Renal pelvis (tissue), 12 donors: ENCODE measurements around the gene KRTAP10-7. TPM values are rescaled to one million over a fixed set of nuclear protein-coding genes. Genes with fewer than 3 reads are reported as not detected.
"Not testable (repeated sequence)": the region's sequence is repeated elsewhere in the genome, so short reads cannot be mapped to it uniquely, and the experiment has no call there.

Source experiments
- DNase-seq: peaks from one replicate; pipeline ENCODE4 v3.0.0-alpha.2; 2013
- long read RNA-seq, 16 experiments: transcript quantifications; one replicate each; lab custom pipeline, GENCODE V29; 2026
- polyA plus RNA-seq, 3 donors: library from polyadenylated mRNA; unstranded; fragments of 120-200 nt; gene quantifications; one replicate each; pipeline ENCODE4 v1.2.1, GENCODE V29; 2013; ENCODE audit not compliant: insufficient read length in 3 of 3

KRTAP10-7 gene
- not detected for polyA plus RNA-seq
- long read RNA-seq, donor 1 = 0 reads
- long read RNA-seq, donor 2 = 0 reads
- long read RNA-seq, donor 3 = 0 reads
- long read RNA-seq, donor 4 = 0 reads
- long read RNA-seq, donor 5 = 0 reads
- long read RNA-seq, donor 6 = 0 reads
- long read RNA-seq, donor 7 = 0 reads
- long read RNA-seq, donor 8 = 0 reads
- long read RNA-seq, donor 9 = 0 reads
- long read RNA-seq, donor 10 = 0 reads
- long read RNA-seq, donor 11, partial matches to known transcripts = 0 of 1 reads
- long read RNA-seq, donor 11, other reads (novel, unspliced or antisense) = 0 of 1 reads
- long read RNA-seq, donor 12 = 0 reads
- long read RNA-seq, donor 13 = 0 reads
- long read RNA-seq, donor 14 = 0 reads
- long read RNA-seq, donor 15 = 0 reads
- long read RNA-seq, donor 16 = 0 reads

DNA sequence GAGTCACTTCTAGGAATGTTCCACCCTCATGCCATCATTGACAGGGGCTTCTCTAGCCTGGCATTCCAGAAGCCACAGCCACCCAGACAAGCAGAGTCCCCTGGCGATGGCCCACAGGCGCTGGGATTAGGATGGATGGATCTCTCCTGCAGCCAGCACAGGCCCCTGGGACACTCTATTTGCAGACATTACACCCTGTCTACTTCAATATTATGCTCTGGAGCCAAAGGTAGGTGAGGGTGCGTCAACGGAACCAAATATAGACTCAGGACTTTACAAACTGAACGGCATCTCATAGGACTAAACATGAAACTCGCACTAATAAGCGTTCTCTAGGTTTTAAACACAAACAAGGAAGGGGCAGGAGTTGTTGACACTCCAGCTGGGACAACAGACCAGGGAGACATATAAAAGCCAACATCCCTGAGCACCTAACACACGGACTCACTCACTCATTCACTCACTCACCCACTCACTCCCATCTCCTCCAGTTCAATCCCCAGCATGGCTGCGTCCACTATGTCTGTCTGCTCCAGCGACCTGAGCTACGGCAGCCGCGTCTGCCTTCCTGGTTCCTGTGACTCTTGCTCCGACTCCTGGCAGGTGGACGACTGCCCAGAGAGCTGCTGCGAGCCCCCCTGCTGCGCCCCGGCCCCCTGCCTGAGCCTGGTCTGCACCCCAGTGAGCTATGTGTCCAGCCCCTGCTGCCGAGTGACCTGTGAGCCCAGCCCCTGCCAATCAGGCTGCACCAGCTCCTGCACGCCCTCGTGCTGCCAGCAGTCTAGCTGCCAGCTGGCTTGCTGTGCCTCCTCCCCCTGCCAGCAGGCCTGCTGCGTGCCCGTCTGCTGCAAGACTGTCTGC is at the start of gene KRTAP10-7:
TSS of gene KRTAP10-7 (plus strand) at position 480 of the 861 bp plus-strand sequence. CDS start at position 505, 25 bp downstream.
- not testable (repeated sequence) for DNase-seq

DNA sequence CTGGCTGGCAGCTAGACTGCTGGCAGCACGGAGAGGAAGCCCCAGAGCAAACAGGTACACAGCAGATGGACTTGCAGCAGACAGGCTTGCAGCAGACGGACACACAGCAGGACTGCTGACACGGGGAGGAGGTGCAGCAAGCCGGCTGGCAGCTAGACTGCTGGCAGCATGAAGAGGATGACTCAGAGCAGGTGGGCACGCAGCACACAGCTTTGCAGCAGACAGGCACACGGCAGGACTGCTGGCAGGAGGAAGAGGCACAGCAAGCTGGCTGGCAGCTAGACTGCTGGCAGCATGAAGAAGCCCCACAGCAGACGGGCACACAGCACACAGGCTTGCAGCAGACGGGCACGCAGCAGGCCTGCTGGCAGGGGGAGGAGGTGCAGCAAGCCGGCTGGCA is 49.6 kb upstream of the KRTAP10-7 start:
- DNase-seq = no peak

DNA sequence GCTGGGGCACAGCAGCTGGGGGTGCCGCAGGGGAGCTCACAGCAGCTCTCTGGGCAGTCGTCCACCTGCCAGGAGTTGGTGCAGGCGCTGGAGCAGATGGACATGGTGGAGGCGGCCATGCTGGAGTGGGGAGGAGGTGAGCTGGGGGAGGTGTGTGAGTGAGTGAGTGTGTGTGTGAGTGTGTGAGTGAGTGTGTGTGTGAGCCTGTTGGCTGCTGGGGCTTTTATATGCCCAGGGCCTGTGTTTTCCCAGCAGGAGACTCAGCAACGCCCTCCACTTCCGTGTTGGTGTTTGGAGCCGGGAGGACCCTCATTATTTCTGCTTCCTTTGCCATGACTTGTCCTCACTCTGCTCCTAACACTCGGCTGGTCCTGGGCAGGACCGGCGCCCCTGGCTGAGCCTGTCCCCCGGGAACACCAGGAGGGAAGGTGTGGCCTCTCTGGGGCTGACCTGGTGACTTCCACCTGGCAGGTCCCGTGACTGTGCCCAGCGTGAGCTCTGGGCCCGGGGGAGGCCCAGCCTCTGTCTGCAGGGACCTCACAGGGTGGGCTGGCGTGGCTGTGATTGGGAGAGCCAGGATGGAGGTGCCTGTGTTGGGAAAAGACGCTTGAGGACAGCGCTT is 48.9 kb upstream of the KRTAP10-7 start, which contains the start of gene KRTAP10-2:
TSS of gene KRTAP10-2 (minus strand) at position 166 of the 622 bp plus-strand sequence. CDS start at position 119, 47 bp downstream.
- DNase-seq = no peak

- no peak for DNase-seq
Measured at GRCh38 chr21:44552136-44552535, 48.3 kb upstream of the KRTAP10-7 start.

GRCh38 chr21:44552681-44553080 is 47.7 kb upstream of the KRTAP10-7 start:
- DNase-seq = no peak

GRCh38 chr21:44555200-44555875 is 45.1 kb upstream of the KRTAP10-7 start:
- DNase-seq = no peak

GRCh38 chr21:44556879-44557278 is 43.5 kb upstream of the KRTAP10-7 start:
- no peak for DNase-seq

GRCh38 chr21:44557491-44558328 is 42.7 kb upstream of the KRTAP10-7 start:
- DNase-seq = no peak

DNA sequence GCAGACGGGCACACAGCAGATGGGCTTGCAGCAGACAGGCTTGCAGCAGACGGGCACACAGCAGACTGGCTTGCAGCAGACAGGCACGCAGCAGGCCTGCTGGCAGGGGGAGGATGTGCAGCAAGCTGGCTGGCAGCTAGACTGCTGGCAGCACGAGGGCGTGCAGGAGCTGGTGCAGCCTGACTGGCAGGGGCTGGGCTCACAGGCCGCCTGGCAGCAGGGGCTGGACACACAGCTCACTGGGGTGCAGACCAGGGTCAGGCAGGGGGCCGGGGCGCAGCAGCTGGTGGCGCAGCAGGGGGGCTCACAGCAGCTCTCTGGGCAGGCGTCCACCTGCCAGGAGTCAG is 42.1 kb upstream of the KRTAP10-7 start:
- not testable (repeated sequence) for DNase-seq

DNA sequence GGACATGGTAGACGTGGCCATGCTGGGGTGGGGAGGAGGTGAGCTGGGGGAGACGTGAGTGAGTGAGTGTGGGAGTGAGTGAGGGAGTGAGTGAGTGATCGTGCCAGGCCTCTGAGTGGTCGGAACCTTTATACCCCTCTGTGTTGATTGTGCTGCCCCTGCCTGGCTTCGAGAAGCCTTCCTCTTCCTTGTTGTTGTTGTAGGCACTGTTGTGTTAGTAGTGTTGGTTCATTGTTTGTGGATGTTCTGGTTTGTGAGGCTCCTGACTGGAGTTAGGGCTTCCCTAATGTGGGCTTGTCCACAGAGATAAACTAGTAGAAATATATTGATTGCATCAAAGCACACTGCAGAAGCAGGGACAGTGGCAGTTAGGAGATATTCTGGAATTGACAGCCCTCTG is 41.7 kb upstream of the KRTAP10-7 start, which contains the start of gene KRTAP10-3:
TSS of gene KRTAP10-3 (minus strand) at position 101 of the 400 bp plus-strand sequence. CDS start at position 21, 80 bp downstream.
- no peak for DNase-seq

- no peak for DNase-seq
Measured at GRCh38 chr21:44564099-44564498, 36.3 kb upstream of the KRTAP10-7 start.

DNA sequence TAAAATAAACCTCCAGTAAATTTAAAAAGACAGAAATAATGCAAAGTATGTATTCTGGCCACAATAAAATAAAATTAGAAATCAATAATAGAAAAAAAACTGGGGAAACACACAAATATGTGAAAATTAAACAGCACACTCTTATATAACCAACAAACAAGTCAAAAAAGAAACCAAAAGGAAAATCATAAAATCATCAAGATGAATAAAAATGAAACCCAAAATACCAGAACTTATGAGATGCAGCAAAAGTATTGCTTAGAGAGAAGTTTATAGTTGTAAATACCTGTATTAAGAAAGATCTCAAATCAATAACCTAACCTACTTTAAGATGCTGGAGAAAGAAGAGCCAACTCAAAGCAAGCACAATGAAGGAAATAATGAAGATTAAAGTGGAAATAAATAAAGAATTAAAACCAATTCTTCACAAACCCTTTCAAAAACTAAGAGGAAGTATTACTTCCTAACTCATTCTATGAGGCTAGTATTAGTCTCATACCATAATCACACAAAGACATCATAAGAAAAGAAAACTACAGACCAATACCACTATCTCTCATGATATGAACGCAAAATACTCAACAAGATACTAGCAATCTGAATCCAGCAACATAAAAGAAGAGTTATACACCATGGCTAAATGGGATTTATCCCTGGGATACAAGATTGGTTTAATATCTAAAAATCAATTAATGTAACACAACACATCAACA is 35.4 kb upstream of the KRTAP10-7 start:
- DNase-seq = no peak

DNA sequence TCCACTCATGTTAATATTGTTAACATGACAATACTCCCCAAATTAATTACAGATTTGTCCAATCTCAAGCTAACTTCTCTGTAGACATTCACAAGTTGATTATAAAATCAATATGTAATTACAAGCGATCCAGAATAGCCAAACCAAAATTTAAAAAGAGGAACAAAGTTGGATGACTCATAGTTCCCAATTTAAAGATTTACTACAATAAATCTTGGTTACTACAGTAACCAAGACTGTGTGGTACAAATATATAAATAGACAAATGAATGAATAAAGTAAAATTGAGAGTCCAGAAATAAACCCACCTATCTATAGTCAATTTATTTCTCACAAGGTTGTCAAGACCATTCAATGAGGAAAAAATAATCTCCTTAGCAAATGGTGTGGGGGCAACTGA is 34.0 kb upstream of the KRTAP10-7 start:
- no peak for DNase-seq

DNA sequence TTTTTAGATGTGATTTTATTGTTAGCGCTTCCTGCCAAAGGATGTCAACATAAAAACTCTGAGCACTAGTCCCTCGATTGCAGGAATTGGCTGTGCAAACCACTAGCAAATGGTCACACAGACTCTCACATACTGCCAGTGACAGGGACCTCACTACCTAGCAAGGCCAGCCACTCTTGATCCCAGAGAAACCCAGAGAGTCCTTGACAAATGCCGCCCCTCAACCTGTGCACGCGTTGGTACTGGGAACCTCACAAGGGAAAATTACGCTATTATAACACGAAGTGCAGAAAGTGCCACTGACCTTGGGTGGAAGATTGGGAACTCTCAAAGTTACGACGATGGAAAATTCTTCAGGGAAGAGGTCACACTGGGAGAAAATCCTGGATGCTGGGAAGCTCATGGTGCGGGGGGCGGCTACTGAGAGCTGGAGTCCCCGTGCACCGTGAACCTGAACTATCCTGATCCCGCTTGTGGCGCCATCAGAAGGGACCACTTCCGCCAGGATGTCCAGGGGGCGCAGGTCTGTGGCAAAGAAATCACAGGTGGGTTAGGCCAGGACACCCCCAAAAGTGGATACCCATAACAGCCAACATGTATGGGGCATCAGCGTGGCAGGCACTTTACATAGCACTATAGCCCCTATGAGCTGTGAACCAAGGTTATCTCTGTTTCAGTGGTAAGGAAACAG is 32.8 kb upstream of the KRTAP10-7 start:
- DNase-seq = no peak

GRCh38 chr21:44568261-44568660 is 32.1 kb upstream of the KRTAP10-7 start:
- DNase-seq = no peak

GRCh38 chr21:44568667-44569556 is 31.5 kb upstream of the KRTAP10-7 start:
- DNase-seq = no peak

- DNase-seq = no peak
Measured at GRCh38 chr21:44569861-44570517, 30.4 kb upstream of the KRTAP10-7 start.

DNA sequence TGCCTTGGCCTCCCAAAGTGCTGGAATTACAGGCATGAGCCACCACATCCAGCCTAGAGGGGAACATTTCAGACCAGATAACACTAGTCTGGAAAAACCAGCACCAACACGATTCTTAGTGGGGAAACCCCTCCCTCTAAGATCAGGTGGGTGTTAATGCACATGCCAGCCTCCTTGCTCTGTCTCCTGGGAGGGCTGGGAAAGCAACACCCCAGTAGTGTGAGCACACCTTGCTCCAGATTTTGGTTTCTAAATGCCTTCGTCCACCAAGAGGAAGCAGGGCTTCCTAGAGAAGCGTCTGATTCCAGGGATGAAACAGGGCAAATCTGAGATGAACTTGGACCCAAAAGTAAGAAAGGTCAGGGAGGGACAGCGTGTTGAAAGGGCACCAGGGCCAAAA is 29.1 kb upstream of the KRTAP10-7 start:
- DNase-seq = no peak
